Measurements from ENCODE around the gene LAMA3.

DNA sequence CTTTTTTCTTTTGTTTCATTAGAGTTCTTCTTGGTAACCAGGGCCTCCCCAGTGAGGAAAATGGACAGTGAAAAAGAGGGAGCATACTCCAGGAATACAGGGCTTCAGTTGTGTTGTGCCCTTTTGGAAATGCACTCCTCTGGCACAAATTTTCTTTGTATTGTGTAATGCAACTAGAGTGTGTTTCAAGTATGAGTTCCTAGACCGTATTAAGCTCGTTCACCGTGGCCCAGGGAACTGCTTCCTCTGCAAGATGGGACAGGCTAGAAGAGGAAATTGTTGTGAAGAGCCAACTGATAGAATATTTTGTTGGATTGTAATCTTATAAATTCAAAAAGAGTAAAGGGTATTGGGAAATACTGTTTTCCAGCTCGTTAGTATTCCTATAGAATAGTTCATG, 188.1 kb downstream of the LAMA3 start:
- TF ChIP-seq KLF10 (tag by site-specific recombination; IDR thresholded peaks at IDR 0.05) (no peak), ZNF510 (tag by site-specific recombination; IDR thresholded peaks at IDR 0.05; ENCODE audit: insufficient replicate concordance) (no peak), GLI4 (tag by site-specific recombination; IDR thresholded peaks at IDR 0.05) (no peak)
